WI38 (cell line): ENCODE data around the gene RERE.

Experiments
- H3K4me3 ChIP-seq: 2 replicates; pipeline ENCODE4 v1.5.1; 2011; ENCODE audit warnings: low read depth, mild to moderate bottlenecking, control low read depth, low read length
- CTCF ChIP-seq: IDR thresholded peaks from 2 replicates; pipeline ENCODE4 v1.5.1; 2012; ENCODE audit warnings: low read depth, mild to moderate bottlenecking, control low read depth, low read length

The RERE gene

GRCh38 chr1:8343044-8343443 is 474.4 kb downstream of the RERE start:
- no peak for TF ChIP-seq CTCF
- H3K4me3 ChIP-seq: no peak overlapping the region

GRCh38 chr1:8342325-8342724 is 475.1 kb downstream of the RERE start:
- TF ChIP-seq CTCF: peak; percentile 29
- H3K4me3 ChIP-seq: no peak overlapping the region

DNA sequence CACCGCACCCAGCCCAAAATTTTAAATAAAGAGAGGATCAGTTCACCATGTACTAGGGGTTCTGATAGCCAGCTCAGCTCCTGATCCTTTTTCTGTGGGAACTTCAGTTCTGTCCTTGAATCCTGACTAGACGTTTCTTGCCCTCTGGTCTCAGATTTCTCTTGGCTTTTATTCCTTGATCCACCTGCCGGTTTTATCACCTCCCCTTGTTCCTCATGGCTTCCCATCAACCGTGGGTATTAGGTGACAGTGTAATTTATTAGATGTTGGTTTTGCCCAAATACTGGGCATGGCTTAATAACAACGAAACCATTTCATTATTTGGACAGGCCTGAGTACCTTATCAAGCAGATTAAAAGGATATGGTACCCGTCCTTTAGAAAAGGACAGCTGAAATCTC is 477.0 kb downstream of the RERE start:
- no peak overlapping the region for H3K4me3 ChIP-seq
- no peak for TF ChIP-seq CTCF

DNA sequence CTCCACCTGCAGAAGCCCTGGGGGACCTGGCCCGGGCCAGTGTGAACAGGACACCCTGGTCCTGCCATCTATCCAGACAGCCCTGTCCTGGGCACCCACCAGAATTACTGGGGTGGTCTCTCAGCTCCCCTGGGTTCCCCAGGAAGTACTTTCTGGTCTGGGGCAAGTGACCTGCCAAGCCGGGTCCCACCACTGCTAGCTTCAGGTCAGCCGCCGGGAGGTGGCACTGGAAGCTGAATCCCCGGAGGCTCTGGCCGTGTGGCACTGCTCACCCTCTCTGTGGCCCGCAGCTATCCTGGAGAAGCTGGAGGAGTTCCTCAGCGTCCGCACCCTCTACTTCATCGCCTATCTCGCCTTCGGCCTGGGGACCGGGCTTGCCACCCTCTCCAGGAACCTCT is 478.2 kb downstream of the RERE start:
- TF ChIP-seq CTCF: no peak
- no peak overlapping the region for H3K4me3 ChIP-seq

- TF ChIP-seq CTCF: no peak
- no peak overlapping the region for H3K4me3 ChIP-seq
Observed at GRCh38 chr1:8338526-8339202, 478.8 kb downstream of the RERE start.

GRCh38 chr1:8337776-8338525 is 479.5 kb downstream of the RERE start:
- no peak for TF ChIP-seq CTCF
- H3K4me3 ChIP-seq: no peak overlapping the region

DNA sequence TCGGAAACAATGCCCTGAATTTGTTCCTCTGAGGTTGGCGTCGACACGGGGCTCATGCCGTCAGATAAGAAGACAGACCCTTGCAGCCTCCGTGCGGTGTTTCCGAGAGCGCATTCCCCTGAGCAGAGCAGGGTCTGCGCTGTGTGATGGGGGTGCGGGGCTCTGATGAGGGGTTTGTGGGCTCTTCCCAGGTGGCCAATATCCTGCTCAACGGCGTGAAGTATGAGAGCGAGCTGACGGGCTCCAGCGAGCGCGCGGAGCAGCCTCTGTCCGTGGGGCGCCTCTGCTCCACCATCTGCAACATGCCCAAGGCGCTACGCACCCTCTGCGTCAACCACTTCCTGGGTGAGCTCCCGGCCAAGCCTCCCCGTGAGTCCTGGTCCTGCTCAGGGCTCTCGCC is 482.2 kb downstream of the RERE start:
- no peak for TF ChIP-seq CTCF

More for the DNA sequence above, 482.2 kb downstream of the RERE start:
- no peak overlapping the region for H3K4me3 ChIP-seq
